GM11168 (cell line): ENCODE measurements around the gene DENR.

Experiments used
- in situ Hi-C: fragments of 300-500 bp; cut with MboI; formaldehyde crosslinking; loops from one replicate; pipeline ENCODE4 v1.12.0; 2022; ENCODE audit warnings: low sequenced_read_pairs; ENCODE audit not compliant: unreplicated experiment

DENR gene

DNA sequence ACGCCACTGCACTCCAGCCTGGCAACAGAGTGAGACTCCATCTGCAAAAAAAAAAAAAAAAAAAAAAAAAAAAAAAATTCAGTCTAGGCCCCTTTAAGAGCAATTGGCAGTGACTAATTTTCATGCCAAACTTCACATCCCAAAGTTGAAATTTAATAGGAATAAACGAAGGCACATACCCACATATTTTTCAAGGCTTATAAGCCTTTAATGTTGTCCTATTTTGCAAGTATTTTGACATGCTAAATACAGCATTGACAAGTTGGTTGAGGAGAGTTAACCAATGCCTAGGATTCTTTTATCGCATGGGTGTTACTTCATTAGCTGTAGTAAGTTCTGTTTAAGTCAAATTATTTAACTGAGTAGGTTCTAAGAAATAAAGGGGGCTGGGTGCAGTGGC lies 59.2 kb downstream of the DENR start:
- in situ Hi-C loops: no loop called here

DNA sequence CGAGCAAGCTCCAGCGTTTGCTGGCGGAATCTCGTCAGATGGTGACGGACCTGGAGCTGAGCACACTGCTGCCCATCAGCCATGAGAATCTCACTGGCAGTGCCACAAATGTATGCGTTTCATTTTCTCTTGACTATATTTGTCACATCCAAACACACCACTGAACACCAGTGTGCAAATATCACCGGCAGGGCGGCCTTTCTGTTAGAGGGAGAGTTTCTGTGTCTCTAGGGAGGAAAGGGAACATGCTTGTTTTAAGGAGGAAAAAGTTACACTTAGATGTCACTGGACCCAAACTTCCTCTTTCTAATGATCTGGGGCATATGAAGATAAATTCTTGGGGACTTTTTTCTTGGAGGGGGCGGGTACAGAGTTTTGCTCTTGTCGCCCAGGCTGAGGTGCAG lies 60.7 kb downstream of the DENR start:
- in situ Hi-C loops: no loop called here

- in situ Hi-C loops: no loop called here
Observed at GRCh38 chr12:122819209-122819785, 66.7 kb downstream of the DENR start.

DNA sequence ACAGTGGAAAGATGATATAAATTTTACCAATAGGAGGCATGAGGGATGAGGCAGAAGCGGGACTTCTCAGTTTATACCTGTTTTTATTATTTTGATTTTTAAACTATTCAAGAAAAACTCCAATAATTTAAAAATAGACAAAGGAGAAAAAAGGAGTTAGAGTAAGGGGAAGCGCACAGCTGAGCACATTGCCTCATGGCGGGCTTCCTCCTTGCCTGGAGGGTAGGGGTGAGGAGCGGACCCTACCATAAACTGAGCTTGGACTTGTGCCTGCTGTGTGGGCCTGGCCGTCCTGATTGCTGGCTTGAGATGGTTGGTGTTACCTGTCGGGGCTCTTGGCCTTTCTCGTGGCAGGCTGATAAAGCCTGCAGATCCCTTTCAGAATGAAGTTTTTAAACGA lies 67.5 kb downstream of the DENR start:
- in situ Hi-C loops: no loop called here
